HG03135 (cell line): Measurements from ENCODE around the gene MARCHF3.
"Not testable (repeated sequence)": the region's sequence is repeated elsewhere in the genome, so short reads cannot be mapped to it uniquely, and the experiment has no call there.

Experiments used
- ATAC-seq: cut with Tn5 transposase; IDR thresholded peaks from one replicate; pipeline ENCODE4 v1.9.1; 2021; ENCODE audit warnings: mild to moderate bottlenecking, moderate library complexity; ENCODE audit not compliant: unreplicated experiment

The MARCHF3 gene

DNA sequence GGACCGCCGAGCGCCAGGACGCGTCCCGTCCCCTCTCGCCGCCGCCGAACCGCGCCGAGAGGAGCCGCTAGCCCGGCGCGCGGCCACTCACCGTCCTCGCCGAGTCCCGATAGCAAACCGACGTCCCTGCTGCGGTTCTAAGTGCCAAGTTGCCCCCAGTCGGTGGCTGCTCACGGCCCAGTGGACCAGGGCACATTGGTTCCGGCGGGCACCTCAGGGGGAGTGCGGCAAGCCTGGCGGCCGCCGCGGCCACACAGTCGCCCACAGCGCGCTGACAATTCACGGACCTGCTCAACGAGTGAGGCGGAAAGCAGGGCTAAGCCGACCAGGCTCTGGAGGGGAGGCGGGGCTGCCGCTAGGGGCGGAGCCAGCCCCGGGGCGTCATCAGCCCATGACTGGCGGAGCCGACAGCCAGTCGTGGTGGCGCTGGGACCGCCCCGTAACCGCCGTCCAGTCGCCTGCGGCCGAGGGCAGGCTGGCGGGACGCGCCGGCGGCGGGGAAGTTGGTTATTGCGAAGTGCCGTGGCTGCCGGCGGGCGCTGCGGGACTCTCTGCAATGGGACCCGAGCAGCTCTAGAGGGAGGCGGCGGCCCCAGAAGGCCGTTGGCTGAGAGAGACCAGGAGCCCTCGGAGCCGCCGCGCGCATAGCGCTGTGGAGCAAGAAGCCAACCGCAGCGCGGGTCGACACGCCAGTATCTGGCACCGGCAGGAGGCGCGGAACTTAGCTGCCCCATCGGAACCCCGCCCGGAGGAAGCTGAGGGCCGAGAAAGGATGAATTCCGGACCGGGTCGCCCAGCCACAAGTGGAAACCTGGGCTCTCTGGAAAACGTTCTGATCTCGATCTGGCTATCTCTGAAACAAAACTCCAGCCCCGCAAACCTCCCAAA lies at the start of gene MARCHF3:
Gene MARCHF3 (minus strand): TSS at position 300 of the 888 bp plus-strand sequence. CDS start 112,387 bp downstream, outside the sequence.
- ATAC-seq = peak; percentile 95

GRCh38 chr5:127079994-127080491 lies 49.7 kb upstream of the MARCHF3 start:
- no peak for ATAC-seq

GRCh38 chr5:127077366-127077765 lies 47.0 kb upstream of the MARCHF3 start:
- ATAC-seq = no peak

DNA sequence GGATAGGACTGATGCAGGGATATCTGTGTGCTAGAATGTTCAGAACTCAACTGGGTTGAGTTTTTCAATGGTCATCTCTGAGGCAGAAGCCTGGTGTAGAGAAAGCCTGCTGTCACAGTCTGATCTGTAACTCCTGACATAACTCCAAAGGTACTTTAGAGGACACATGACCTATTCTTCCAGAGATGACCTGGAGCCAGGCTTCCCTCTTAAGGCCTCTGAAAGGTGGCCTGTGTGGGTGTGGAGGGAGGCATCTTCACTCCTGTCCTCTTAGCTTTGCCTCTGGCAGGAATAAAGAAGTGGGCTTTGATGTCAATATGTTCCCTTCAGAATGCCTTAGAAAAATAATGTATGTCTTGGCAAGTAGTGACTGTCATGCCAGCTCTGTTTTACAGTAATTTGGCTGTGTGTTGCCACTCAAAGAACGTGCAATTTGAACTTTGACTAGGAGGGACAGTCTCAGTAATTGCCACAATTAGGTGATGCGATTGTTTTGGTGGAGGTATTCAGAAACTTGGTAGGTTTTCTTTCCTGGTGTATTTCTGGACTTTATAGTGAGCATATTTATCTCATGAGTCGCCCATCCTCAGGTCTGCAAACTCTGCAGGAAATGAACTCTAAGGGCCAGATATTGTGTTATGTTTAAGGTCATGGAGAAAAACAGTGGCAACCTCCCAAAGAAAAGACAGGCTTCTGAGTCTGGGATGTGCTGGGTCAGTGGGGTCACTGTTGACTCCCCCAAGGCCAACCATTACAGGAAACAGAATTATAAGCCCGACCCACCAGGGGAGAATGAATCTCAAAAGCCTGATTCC lies 46.2 kb upstream of the MARCHF3 start:
- no peak for ATAC-seq

- ATAC-seq = no peak
Measured at GRCh38 chr5:127074466-127074865, 44.1 kb upstream of the MARCHF3 start.

DNA sequence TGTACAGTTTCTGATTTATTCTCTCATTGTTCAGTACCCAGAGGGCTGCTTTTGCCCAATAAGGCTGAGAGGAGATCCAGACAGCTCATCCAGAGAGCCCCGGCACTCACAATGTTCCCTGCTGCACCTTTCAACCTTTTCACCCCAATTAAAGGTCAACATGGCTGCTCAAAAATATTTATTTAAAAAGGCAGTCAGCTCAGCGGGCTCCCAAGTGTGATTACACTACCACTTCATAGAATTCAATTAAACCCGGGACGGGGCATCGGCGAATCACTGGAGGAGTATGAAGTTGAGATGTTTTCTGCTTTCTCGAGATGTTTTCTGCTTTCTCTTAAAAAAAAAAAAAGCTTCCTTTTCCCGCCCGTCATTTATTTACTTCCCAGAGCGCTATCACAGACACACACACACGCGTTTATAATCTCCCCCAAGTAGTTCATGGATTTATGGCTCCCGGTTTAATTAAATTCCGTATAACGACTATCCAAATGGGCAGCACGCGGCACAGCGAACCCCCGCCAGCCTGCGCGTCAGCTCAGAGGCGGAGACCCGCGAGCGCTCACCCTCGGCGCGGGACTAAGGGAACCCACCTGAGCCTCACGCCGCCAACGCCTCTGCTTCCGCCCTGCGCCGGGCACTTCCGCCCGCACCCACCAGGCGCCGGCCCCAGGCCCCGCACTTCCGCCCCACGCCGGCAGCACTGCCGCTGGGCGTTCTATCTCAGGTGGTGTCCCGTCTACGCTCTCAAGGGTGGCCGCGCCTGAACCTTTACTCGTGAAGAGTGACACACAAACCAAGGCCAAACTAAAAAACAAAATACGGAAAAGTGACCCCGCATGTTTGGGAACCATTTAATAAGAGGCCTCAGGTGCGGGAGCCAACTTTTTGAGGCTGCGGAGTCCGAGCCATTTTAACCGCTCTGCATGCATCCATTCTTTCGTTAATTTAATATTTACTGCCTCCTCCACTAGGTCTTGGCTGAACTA lies 42.8 kb upstream of the MARCHF3 start, which contains the start of gene C5orf63:
Gene C5orf63 (minus strand): TSS at position 642 of the 986 bp plus-strand sequence. CDS start 14,507 bp downstream, outside the sequence.
- peak; percentile 98 for ATAC-seq

GRCh38 chr5:127070243-127070642 lies 39.9 kb upstream of the MARCHF3 start:
- no peak for ATAC-seq

DNA sequence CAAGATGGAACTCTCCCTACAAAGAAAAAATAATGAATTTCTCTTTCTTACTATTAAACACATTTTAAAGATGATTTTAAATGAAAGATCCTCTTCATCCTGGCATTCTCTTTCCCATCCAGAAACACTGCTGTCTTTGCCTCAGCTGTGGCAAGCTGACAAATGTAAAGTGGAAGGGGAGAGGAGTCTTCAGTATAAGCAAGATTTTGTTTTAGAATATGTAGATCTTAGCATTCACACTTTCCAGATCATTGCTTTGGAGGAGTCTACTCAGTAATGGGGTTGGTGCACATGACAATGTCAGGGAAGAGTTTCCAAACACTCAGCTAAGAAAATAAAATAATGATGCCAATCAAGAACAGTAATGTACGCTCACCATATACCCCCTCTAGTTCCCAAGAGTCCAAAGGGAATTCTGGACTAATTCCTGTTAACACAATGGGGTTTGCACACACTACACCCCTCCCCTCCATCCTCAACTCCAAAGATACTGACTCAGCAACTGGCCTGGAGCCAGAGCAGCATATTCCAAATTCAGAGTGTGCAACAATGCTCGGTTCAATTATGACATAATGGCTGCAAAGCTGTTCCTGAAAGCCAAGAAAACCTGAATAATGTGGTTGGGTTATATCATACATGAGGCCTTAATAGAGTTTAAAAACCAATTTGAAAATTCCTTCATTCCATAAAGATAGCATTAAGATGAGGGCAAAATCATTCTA lies 38.3 kb upstream of the MARCHF3 start:
- no peak for ATAC-seq

DNA sequence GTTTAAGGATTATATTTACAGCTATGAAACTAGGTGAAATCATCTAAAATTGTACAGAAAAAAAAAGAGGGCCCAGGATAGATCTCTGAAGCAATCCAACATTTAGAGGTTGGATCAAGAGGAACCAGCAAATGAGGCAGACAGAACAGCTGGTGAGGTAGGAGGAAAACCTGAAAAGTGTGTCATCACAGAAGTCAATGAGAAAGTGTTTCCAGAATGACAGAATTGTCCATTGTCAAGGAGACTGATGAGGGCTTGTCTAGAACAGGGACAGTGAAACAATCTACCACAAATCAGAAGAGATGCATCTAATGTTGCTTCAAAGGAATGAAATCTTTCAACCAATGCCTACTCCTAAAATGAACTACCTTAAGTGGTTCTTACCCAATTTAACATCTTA lies 36.4 kb upstream of the MARCHF3 start:
- ATAC-seq = no peak

GRCh38 chr5:127064253-127064840 lies 34.0 kb upstream of the MARCHF3 start:
- ATAC-seq = no peak

DNA sequence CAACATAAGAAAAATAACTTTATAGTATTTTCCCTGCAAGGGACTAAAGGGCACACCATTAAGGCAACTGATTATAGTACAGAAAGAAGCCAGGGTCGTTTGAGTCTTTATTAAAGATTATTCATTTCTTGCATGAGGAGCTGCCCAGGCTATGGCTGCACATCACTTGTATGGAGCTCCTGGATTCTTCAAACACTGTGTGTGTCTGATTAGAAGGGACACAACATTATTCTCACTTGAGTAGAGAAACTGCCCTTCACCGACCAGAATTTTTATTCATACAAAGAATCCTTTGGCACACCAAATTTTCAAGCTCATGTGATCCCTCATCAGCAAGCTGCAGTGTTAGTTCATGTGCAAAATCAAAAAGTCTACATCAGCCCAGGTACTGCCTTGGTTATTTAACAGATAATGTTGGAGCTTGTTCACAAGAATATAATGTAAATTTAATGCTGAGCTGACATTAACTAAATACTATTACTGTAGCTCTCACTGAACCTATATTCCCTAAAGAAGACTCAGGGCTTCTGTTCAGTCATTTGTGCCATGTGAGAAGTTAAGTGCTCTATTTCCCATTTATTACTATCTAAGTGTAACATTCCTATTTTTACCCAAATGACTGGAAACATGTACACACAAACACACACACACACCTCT lies 33.0 kb upstream of the MARCHF3 start:
- no peak for ATAC-seq

DNA sequence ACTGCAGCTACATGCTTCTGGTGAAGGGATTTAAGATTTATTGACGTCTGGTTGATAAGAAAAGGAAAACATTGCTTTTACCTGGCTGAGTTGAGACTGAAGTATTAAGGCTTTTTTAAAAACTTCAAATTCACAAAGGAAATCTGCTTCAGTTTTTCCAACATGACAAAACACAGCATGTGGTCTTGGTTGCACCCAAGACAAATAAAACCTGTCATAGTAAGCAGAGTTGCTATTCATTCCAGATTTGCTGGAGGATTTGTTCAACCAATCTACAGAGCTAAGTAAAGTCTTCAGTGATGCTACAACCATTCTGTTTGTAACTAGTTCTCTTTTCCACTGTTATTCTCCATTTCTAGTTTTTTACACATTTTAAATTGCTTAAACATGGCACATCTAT lies 31.6 kb upstream of the MARCHF3 start:
- ATAC-seq = no peak

DNA sequence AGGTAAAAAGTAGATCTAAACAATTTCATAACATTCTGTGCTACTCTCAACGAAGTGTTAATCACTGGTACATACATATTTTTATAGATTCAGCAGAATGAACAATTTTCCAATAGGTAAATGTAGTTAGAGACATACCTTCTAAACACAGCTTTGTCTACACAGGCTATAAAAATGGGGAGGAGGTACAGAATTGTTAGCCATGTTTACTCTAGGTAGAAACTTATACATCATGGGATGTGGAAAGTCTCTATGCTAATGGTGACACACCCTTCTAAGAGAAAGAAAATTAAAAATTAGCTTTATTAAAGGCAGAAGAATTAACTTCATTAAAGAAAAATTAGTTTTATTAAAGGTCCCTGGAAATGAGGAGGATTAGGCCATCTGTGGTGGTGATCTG lies 31.2 kb upstream of the MARCHF3 start:
- no peak for ATAC-seq

GRCh38 chr5:127060470-127060985 lies 30.2 kb upstream of the MARCHF3 start:
- ATAC-seq = no peak

DNA sequence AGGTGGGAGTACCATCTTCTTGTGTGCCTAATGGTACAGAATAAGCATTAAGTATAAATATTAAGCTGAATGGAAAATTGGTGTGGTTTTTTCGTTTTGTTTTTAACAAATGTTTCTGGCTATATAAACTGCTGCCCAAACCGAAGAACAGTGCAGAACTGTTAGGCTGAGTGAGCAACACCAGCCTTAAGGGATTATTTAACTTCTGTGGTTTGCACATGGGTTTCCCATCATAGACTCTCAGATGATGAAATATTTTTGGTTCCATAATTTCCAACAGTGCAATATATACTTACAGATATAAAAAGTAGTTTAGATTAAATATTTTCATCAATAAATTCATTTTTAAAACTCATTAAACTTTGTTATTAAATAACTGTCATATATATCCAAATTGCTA lies 26.5 kb upstream of the MARCHF3 start:
- no peak for ATAC-seq

GRCh38 chr5:127055880-127056653 lies 25.7 kb upstream of the MARCHF3 start:
- ATAC-seq = no peak

DNA sequence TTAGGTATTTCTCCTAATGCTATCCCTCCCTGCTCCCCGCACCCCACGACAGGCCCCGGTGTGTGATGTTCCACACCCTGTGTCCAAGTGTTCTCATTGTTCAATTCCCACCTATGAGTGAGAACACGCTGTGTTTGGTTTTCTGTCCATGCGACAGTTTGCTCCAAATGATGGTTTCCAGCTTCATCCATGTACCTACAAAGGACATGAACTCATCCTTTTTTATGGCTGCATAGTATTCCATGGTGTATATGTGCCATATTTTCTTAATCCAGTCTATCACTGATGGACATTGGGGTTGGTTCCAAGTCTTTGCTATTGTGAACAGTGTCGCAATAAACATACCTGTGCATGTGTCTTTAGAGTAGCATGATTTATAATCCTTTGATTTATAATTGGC lies 23.2 kb upstream of the MARCHF3 start:
- not testable (repeated sequence) for ATAC-seq

DNA sequence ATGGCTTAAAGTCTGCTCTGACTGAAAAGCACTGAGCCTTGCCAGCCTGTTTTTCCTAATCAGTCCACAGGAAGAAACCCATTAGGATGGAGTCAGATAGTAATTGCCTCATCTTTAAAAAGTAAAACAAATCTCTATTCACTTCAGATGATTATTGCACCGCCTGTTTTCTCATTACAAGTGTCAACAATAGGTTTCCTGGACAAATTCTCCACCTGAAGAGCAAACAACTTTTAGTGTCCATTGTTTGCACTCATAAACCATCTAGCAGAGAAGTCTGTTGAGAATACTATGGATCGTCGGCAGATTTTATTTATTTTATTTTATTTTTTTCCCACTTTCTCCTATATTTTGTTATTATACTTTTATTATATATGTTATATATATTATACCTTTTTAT lies 22.7 kb upstream of the MARCHF3 start:
- ATAC-seq = no peak
